SK-N-MC (cell line): ENCODE measurements around the gene SEMG2.

Source experiments
- DNase-seq: peaks from one replicate; pipeline ENCODE4 v3.0.0-alpha.2; 2011; ENCODE audit warnings: low read depth, low spot score
- H3K27ac ChIP-seq: fragments of 200-600 bp; sonication (generic); 2 replicates; pipeline ENCODE4 v1.5.1; 2016; ENCODE audit warnings: mixed run types
- H3K36me3 ChIP-seq: fragments of 200-600 bp; sonication (generic); 2 replicates; pipeline ENCODE4 v1.6.1; 2017; ENCODE audit warnings: antibody characterized with exemption, low read length, mixed read lengths; ENCODE audit not compliant: insufficient read depth
- H3K4me3 ChIP-seq: fragments of 200-600 bp; sonication (generic); 2 replicates; pipeline ENCODE4 v1.5.1; 2016
- H3K9ac ChIP-seq: fragments of 200-600 bp; sonication (generic); 2 replicates; pipeline ENCODE4 v1.8.0; 2017; ENCODE audit warnings: mixed run types, mixed read lengths; ENCODE audit not compliant: insufficient read length
- H3K9me3 ChIP-seq: fragments of 200-600 bp; sonication (generic); 2 replicates; pipeline ENCODE4 v1.6.1; 2017; ENCODE audit warnings: low read depth, mild to moderate bottlenecking, antibody characterized with exemption, low read length, moderate library complexity, mixed read lengths
- EZH2 ChIP-seq: fragments of 200-600 bp; sonication (generic); IDR thresholded peaks from one replicate; pipeline ENCODE4 v1.6.1; 2017; ENCODE audit warnings: antibody characterized with exemption
- FOXP2 ChIP-seq: optimal IDR thresholded peaks from 2 replicates; pipeline ENCODE3; 2011; ENCODE audit warnings: mild to moderate bottlenecking, moderate library complexity; ENCODE audit not compliant: insufficient read depth; ENCODE audit errors: extremely low read length, control extremely low read depth
- POLR2AphosphoS5 ChIP-seq: IDR thresholded peaks from 2 replicates; pipeline ENCODE4 v1.6.1; 2012; ENCODE audit warnings: mild to moderate bottlenecking, low read depth, low read length, borderline replicate concordance

Gene SEMG2

DNA sequence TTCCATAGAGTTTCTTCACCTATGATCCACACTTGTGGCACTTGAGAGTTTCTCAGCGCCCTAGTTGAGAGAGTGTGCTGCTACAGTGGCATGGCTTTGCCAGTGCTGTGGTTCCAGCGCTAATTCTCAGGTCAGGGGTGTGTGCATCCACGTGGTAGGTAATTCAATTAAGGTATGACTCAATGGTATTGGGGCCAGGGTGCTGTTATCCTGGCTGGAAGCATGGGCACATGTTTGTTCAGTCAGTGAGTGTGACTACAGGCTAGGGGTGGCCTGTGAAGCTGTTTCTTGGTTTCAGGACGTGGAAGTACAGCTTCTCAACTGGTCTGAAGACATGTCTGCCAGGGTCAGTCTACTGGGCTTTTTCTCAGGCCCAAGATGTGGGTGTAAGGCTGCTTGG is 3.0 kb upstream of the SEMG2 start:
- TF ChIP-seq POLR2AphosphoS5, result no peak
- TF ChIP-seq EZH2, result no peak
- no peak for TF ChIP-seq FOXP2
- H3K36me3 ChIP-seq, result no peaks in the 10 kb centered on the region
- H3K9me3 ChIP-seq, result no peaks in the 10 kb centered on the region
- no peak overlapping the region for H3K4me3 ChIP-seq
- H3K27ac ChIP-seq, result no peak overlapping the region
- no peak for DNase-seq
- H3K9ac ChIP-seq, result no peak overlapping the region

- Histone ChIP-seq H3K9me3 (no peaks in the 10 kb centered on the region), H3K4me3 (no peak overlapping the region), H3K9ac (no peak overlapping the region), H3K27ac (no peak overlapping the region), H3K36me3 (no peaks in the 10 kb centered on the region)
- TF ChIP-seq POLR2AphosphoS5 (no peak), EZH2 (no peak), FOXP2 (no peak)
- no peak for DNase-seq
Measured at GRCh38 chr20:45218636-45219035, 2.5 kb upstream of the SEMG2 start.

DNA sequence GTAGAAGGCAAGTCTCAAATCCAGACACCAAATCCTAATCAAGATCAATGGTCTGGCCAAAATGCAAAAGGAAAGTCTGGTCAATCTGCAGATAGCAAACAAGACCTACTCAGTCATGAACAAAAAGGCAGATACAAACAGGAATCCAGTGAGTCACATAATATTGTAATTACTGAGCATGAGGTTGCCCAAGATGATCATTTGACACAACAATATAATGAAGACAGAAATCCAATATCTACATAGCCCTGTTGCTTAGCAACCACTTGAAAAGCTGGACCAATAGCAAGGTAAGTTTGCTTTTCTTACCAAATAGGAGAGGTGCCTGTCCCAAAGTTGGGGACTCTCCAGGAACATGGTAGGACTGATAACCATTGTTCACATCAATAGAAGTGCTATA is 2.0 kb downstream of the SEMG2 start:
- DNase-seq, result no peak
- Histone ChIP-seq H3K27ac (no peak overlapping the region), H3K9me3 (no peaks in the 10 kb centered on the region), H3K4me3 (no peak overlapping the region), H3K9ac (no peak overlapping the region), H3K36me3 (no peaks in the 10 kb centered on the region)
- no peak for TF ChIP-seq POLR2AphosphoS5
- no peak for TF ChIP-seq EZH2
- no peak for TF ChIP-seq FOXP2

DNA sequence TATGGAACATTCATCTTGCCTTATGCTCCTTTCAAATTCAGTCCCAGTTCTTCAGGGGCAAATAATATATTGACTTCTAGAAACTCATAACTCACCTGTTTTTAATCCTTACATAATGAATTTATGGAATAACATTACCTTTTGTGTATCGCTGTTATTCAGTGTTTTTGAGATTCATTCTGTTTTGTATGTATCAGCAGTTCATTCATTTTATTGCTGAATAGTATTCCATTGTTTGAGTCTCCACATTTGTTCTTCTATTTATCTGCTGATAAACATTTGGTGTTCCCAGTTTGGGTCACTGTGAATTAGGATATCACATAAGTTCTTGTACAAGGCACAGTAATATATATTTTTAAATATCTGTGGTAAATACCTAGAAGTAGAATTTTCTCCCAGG is 5.1 kb downstream of the SEMG2 start:
- H3K9me3 ChIP-seq, result no peaks in the 10 kb centered on the region
- H3K4me3 ChIP-seq, result no peak overlapping the region
- TF ChIP-seq EZH2 (no peak), FOXP2 (no peak), POLR2AphosphoS5 (no peak)
- no peak overlapping the region for H3K27ac ChIP-seq
- H3K9ac ChIP-seq, result no peak overlapping the region
- H3K36me3 ChIP-seq, result no peaks in the 10 kb centered on the region
- no peak for DNase-seq

DNA sequence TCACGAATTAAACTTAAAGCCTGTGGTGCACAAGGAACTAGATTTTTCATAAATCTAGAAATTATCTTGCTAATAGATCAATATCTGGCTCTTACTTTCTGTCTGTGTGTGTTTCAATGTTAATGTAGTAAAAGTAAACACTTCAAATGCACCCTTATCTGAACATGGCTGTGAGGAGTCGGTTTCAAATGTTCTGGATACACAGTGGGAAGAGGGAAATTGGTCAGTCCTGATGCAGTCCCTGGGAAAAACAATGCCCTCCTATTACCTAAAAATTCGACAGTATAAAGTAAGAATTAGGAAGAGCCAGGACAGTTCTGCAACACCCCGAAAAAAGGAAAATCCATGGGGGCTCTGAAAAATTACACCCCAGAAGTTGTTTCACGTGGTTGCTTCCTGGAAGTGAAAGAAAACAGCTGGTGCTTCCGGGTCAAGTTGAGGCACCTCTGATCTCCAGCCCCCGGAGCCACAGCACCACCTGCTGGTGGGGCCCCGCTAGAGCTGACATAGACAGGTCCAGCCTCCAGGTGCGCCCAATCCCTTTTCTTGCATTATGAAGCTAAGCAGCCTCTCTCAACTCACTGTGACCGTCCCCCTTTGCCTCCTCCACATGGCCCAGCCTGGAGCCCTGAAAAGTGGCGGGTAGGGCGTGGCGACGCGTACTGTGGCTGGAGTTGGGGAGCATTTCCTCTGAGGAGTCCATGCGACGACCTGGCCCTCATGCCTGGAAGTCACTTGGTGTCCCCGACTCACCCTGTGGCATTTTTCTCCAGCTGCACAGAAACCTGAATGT is 8.3 kb downstream of the SEMG2 start:
- DNase-seq, result no peak
- Histone ChIP-seq H3K36me3 (no peaks in the 10 kb centered on the region), H3K27ac (no peak overlapping the region), H3K9ac (no peak overlapping the region), H3K4me3 (no peak overlapping the region), H3K9me3 (no peaks in the 10 kb centered on the region)
- no peak for TF ChIP-seq FOXP2
- TF ChIP-seq EZH2, result no peak
- no peak for TF ChIP-seq POLR2AphosphoS5

DNA sequence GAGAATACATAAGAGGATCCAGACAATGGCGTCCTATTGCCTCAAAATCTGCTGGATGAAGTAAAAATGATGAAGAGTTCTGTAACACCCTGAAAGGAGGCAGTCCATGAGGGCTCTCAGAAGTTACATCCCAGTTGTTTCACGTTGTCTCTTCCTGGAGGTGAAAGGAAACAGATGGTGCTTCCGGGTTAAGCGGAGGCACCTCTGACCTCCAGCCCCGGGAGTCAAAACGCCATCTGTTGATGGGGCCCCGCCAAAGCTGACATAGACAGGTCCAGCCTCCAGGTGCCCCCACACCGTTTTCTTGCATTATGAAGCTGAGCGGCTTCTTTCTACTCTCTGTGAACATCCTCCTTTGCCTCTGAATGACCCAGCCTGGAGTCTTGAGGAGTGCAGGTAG is 9.5 kb downstream of the SEMG2 start:
- H3K27ac ChIP-seq, result no peak overlapping the region
- no peaks in the 10 kb centered on the region for H3K9me3 ChIP-seq
- TF ChIP-seq EZH2 (no peak), POLR2AphosphoS5 (no peak), FOXP2 (no peak)
- H3K9ac ChIP-seq, result no peak overlapping the region
- H3K4me3 ChIP-seq, result no peak overlapping the region
- no peak for DNase-seq
- no peaks in the 10 kb centered on the region for H3K36me3 ChIP-seq

DNA sequence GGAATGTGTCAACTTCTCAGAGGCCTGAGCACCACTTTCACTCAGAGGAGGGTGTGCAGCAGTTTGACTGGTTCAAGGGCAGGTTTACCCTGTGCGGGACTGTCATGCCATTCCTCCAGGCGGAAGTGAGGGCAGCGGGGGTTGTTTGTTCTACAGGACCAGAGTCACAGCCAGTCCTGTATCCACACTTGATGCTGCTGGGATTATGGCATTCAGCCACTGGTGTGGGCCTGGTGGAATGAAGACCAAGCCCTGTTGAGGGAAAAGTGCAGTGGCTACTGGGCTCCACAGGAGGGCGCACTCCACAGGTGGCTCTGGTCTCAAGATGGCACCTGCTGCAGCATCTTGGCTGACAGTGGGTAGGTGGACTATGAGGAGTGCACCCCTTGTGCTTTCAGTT is 14.8 kb downstream of the SEMG2 start:
- no peak for DNase-seq
- Histone ChIP-seq H3K36me3 (no peaks in the 10 kb centered on the region), H3K9me3 (no peaks in the 10 kb centered on the region), H3K4me3 (no peak overlapping the region), H3K9ac (no peak overlapping the region), H3K27ac (no peak overlapping the region)
- TF ChIP-seq EZH2 (no peak), FOXP2 (no peak), POLR2AphosphoS5 (no peak)

GRCh38 chr20:45238139-45238538 is 17.0 kb downstream of the SEMG2 start:
- H3K4me3 ChIP-seq, result no peak overlapping the region
- no peaks in the 10 kb centered on the region for H3K9me3 ChIP-seq
- no peaks in the 10 kb centered on the region for H3K36me3 ChIP-seq
- DNase-seq, result no peak
- H3K27ac ChIP-seq, result no peak overlapping the region
- no peak overlapping the region for H3K9ac ChIP-seq
- TF ChIP-seq EZH2 (no peak), POLR2AphosphoS5 (no peak), FOXP2 (no peak)

DNA sequence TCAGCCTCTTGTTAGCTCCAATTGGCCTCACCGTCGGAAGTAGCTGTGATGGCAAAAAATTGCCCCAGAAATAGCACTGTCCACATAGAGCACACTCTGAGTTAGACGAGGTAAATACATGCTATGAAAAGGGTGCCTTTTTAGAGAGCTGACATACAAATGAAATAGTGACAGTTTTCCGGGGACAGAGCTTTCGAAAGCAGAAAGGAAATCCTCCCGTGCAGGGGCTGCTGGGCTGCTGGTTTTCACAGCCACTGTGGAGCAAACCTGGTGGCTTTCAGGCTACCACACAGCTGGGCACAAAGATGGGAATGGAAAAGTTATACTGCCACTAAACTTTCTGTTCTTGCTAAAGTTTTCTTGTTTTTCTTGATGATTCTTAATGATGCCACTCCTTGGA is 24.9 kb downstream of the SEMG2 start:
- Histone ChIP-seq H3K9me3 (no peaks in the 10 kb centered on the region), H3K9ac (no peak overlapping the region), H3K4me3 (no peak overlapping the region), H3K36me3 (no peaks in the 10 kb centered on the region), H3K27ac (no peak overlapping the region)
- no peak for DNase-seq
- TF ChIP-seq FOXP2, result no peak
- TF ChIP-seq EZH2, result peak; percentile 35
- TF ChIP-seq POLR2AphosphoS5, result no peak

DNA sequence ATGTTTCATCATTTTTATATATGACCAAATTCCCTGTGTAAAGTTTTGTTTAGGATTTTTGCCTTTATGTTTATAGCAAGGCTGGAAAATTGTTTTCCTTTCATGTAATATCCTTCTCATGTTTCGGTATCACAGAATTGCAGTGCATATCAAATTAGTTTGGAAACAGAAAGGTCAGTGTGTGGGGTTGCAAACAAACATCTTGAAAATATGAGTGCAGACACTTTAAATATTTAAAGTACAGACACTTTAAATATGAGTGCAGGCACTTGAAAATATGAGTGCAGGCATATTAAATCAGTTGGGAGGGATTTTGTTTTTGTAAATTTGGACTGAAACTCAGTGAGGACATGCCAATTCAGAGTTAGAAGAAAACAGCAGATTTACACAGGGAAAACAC is 26.7 kb downstream of the SEMG2 start:
- no peak overlapping the region for H3K9ac ChIP-seq
- no peak overlapping the region for H3K27ac ChIP-seq
- H3K36me3 ChIP-seq, result no peaks in the 10 kb centered on the region
- H3K4me3 ChIP-seq, result no peak overlapping the region
- no peaks in the 10 kb centered on the region for H3K9me3 ChIP-seq
- no peak for DNase-seq
- no peak for TF ChIP-seq POLR2AphosphoS5
- TF ChIP-seq FOXP2, result no peak
